ENCODE measurements around the gene TMEM208.

The TMEM208 gene

DNA sequence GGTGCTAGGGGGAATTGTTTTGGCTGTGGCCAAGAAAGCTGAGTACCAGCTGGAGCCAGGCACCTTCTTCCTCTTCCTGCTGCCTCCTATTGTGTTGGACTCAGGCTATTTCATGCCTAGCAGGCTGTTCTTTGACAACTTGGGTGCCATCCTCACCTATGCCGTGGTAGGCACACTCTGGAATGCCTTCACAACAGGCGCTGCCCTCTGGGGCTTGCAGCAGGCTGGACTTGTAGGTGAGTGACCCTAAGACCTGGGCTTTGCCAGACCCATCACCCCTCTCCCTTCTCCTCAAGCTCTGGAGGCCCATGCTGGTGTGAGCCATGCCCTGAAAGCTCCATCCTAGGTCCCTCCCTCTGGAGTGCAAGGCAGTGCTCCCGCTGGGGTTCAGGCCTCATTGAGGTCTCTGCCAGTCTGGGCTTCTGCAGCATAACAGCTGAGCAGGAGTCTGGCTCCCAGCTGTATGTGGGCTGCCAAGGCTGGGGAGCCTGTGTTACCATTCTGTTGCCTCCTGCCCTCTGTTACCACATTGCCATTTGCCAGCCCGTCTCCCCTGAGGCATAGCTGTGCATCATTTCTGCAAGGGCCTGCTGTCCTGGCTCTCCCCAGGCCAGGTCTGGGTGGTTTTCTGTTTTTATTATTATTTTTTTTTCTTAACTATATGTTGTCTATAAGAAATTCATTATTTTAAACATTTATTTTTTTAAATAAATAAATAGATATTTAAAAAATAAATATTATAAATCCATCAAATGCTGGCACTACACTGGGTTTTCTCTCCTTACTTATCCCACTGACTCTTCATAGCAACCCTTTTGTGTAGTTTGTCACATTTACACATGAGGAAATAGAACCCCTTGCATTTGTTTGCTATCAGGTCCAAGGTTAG lies 25.9 kb downstream of the TMEM208 start:
- DNase-seq (ENCODE audit: low spot score) = no peak

DNA sequence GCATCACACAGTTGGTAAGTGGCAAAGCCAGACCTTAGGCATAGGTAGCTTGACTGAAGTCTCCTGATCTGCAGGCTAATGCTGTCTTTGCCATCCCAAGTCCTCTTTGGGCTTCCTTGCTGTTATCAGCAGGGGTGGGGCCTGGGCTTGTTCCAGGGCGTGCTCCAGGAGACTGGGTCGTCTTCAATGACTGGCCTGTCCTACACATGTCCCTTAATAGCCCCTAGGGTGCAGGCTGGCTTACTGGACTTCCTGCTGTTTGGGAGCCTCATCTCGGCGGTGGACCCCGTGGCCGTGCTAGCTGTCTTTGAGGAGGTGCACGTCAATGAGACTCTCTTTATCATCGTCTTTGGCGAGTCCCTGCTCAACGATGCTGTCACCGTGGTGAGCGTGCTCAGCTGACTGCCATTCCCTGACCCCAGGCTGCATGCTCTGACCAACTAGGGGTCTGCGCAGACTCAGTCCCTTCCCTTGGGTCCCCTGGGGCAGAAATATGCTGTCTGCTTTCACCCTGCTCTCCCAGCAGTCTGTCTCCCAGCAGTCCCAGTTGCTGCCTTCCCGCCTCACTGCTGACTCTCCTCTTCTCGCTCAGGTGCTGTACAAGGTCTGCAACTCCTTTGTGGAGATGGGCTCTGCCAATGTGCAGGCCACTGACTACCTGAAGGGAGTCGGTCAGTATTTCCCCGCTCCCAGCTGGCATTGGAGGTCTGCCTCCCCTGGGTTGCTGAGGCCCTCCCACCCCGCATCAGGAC lies 28.0 kb downstream of the TMEM208 start:
- DNase-seq (ENCODE audit: low spot score) = no peak

GRCh38 chr16:67255553-67256221 lies 28.8 kb downstream of the TMEM208 start:
- DNase-seq (ENCODE audit: low spot score) = no peak

- no peak for DNase-seq (ENCODE audit: low spot score)
Observed at GRCh38 chr16:67256701-67257230, 29.8 kb downstream of the TMEM208 start.

- no peak for DNase-seq (ENCODE audit: low spot score)
Observed at GRCh38 chr16:67257486-67258160, 30.7 kb downstream of the TMEM208 start.

DNA sequence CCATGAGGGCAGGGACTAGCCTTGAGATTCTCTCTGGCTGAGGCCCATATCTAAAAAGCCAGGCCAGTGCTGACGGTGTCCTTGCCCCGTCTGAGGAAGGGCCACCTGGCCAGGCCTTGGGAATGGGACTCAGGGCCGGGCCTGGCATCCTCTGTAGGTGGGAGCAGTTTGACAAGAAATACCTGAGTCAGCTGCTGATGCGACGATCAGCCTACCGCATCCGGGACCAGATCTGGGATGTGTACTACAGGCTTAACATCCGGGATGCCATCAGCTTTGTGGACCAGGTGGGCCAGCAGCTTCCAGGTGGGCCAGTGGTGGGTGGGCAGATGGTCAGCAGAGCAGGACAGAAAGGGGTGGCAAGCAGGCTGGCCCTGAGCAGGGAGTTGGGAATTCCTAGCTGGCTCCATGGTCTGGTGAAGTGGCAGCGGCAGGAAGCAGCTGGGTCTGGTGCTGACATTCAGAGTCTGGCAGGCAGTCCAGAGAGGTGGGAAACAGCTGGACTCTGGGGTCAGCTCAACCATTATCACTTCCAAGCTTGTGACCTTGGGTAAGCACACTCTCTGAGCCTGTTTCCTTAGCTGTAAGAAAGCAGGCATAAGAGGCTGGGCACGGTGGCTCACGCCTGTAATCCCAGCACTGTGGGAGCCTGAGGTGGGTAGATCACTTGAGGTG lies 31.4 kb downstream of the TMEM208 start:
- DNase-seq (ENCODE audit: low spot score) = no peak

DNA sequence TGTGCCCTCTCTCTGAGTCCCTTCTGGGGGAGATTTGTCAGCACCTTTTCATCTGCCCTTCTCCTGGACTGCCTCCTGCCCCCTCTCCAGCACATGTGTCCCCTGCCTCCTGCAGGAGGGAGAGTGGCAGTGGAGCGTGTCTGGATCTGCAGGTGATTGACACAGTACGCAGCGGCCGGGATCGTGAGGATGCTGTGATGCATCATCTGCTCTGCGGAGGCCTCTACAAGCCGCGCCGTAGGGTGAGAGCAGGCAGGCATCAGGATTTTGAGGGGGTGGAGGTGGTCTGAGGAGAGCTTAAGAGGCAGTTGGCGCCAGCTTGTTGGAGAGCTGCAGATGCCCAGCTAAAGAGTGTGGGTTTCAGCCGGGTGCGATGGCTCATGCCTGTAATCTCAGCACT lies 32.8 kb downstream of the TMEM208 start:
- no peak for DNase-seq (ENCODE audit: low spot score)

DNA sequence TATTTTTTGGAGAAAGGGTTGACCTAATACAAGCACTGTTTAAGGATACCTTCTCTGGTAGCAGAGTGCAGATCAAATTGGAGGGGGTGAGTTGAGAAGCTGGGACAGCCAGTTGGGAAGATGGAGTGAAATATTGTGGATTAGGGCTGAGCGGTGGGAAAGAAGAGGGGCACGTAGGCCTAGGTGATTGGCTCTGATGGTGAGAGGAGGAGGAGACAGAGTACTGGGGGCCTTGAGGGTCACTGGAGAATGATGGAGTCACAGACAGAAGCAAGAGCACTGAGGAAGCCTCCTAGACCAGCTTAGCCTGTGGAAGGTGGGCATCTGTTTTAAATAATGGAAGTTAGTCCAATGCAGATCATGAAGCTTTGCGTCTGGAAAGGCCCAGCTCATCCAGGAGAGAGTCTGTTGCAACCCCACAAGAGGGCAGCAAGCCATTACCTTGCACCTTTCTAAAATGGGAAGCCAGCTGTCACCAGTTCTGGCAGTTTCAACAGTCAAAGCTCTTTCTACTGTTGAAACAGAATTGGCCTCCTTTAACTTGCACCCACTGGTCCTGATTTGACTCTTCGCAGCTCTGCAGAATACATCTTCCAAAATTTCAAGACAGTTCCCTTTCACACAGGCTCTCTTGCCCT lies 33.6 kb downstream of the TMEM208 start:
- peak; percentile 71 for DNase-seq (ENCODE audit: low spot score)

DNA sequence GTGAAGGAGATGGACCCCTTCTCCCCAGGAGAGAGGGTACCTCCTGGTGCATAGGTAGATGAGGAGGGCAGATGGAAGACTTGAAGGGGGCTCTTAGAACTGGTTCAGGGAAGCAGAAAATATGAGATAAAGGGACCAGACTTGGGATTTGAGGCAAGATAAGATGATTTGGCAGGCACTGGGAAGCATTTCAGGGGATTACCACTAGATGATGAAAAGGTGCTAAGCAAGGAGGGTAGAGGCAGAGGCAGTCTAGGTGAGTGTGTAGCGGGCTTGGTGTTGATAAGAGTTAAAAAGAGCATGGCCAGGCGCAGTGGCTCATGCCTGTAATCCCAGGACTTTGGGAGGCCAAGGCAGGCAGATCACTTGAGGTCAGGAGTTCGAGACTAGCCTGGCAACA lies 36.3 kb downstream of the TMEM208 start:
- no peak for DNase-seq (ENCODE audit: low spot score)

DNA sequence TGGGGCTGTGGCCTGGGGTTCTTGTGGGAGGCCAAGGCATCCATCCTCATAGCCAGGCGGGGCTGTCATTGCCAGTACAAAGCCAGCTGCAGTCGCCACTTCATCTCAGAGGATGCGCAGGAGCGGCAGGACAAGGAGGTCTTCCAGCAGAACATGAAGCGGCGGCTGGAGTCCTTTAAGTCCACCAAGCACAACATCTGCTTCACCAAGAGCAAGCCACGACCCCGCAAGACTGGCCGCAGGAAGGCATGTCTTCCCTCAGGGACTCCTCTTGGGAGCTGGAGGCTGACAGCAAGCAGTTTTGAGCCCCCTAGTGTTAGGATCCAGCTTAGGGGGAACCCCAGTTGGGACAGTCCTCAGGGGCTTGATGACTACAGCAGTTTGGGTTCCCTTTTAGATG lies 37.3 kb downstream of the TMEM208 start:
- no peak for DNase-seq (ENCODE audit: low spot score)

- no peak for DNase-seq (ENCODE audit: low spot score)
Observed at GRCh38 chr16:67264866-67265265, 37.9 kb downstream of the TMEM208 start.

- no peak for DNase-seq (ENCODE audit: low spot score)
Observed at GRCh38 chr16:67265834-67266233, 38.9 kb downstream of the TMEM208 start.

GRCh38 chr16:67268136-67268579 lies 41.2 kb downstream of the TMEM208 start:
- DNase-seq (ENCODE audit: low spot score) = no peak

- no peak for DNase-seq (ENCODE audit: low spot score)
Observed at GRCh38 chr16:67269766-67270165, 42.8 kb downstream of the TMEM208 start.

DNA sequence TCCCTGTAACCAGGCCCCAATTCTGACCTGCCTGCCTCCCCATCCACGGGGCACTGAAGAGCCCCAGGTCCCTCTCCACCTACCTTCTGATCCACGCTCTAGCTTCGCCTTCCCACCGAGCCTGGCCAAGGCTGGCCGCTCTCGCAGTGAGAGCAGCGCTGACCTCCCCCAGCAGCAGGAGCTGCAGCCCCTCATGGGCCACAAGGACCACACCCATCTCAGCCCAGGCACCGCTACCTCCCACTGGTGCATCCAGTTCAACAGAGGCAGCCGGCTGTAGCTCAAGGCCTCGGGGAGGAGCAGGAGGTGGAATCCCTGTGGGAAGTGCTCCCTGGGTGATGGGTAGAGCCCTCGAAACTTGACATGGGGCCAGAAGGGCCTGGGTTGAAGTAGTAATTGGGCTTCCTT lies 44.0 kb downstream of the TMEM208 start:
- no peak for DNase-seq (ENCODE audit: low spot score)

- no peak for DNase-seq (ENCODE audit: low spot score)
Observed at GRCh38 chr16:67271446-67271845, 44.5 kb downstream of the TMEM208 start.

- DNase-seq (ENCODE audit: low spot score) = no peak
Observed at GRCh38 chr16:67275321-67275720, 48.4 kb downstream of the TMEM208 start.

- DNase-seq (ENCODE audit: low spot score) = no peak
Observed at GRCh38 chr16:67277294-67277998, 50.5 kb downstream of the TMEM208 start.

DNA sequence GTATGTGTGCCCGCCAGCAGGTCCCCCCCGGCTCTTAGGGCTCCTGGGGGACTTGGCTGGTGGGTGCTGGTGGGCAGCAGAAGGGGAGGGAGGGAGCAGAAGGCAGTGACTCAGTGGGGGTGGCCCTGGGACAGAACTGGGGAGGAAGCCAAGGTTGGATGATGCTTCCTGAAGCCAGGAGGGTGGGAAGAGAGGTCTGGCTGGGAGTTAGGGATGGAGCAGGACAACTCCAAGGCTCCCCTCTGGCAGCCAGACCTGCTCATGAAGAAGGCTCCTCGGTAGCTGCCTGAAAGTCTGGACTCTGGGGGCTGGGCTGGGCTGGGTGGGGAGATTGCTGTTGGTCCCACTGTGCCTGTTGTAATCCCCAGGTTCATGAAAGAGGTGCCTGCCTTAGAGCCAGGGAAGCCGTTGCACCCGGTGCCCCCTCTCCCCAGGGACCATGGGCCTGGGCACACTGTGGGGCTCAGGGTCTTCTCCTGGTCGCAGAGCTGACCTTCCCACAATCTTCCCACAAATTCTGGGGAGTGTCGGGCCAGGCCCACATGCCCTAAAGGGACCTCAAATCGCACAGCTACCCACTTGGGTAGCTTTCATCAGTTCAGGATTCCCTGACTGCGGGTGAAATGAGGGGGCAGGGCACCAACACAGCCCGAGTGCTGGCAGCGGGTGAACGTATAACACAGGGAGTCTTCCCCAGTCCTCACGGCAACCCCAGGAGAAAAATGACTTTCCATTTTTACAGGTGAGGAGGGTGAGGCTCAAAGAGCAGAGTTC lies 51.3 kb downstream of the TMEM208 start:
- DNase-seq (ENCODE audit: low spot score) = no peak
